HEK293 (cell line): ENCODE measurements around the gene RBMS3.

Experiments
- CTCF ChIA-PET: fragments of 350-600 bp; formaldehyde crosslinking; extraction: SDS; loops from one replicate; lab custom pipeline; 2021; ENCODE audit warnings: antibody characterized with exemption; lab: Yijun Ruan, JAX
- POLR2A ChIA-PET: fragments of 300-600 bp; formaldehyde crosslinking; extraction: SDS; loops from one replicate; lab custom pipeline; 2020; ENCODE audit warnings: antibody characterized with exemption, inconsistent platforms; lab: Yijun Ruan, JAX
- H3K27ac ChIP-seq: fragments of 200-500 bp; sonication (Bioruptor generic); 2 replicates; pipeline ENCODE4 v1.5.1; 2014; ENCODE audit warnings: low read depth, low read length, control low read depth, inconsistent platforms; ENCODE audit errors: extremely low read depth
- H3K36me3 ChIP-seq, 2 experiments: fragments of 200-500 bp in 1 of 2; sonication (Bioruptor generic) in 1 of 2; 1 replicate in 1 of 2; 2 replicates in 1 of 2; pipeline ENCODE4 v1.5.1; 2014 to 2017; ENCODE audit warnings: inconsistent platforms in 2 of 2, low read length in 2 of 2; ENCODE audit not compliant: control insufficient read depth in 2 of 2, insufficient read depth in 1 of 2
- H3K4me1 ChIP-seq: fragments of 200-500 bp; sonication (Bioruptor generic); 2 replicates; pipeline ENCODE4 v1.5.1; 2014; ENCODE audit warnings: mild to moderate bottlenecking, low read length, inconsistent platforms; ENCODE audit not compliant: control insufficient read depth, insufficient read depth
- H3K4me3 ChIP-seq: 2 replicates; pipeline ENCODE4 v1.5.1; 2011; ENCODE audit warnings: low read depth, mild to moderate bottlenecking, control low read depth, low read length, moderate library complexity
- H3K9me3 ChIP-seq: fragments of 200-500 bp; sonication (Bioruptor generic); 2 replicates; pipeline ENCODE4 v1.5.1; 2014; ENCODE audit warnings: low read depth, low read length, inconsistent platforms; ENCODE audit not compliant: control insufficient read depth, insufficient read depth
- EGR2 ChIP-seq: fragments of 450-650 bp; formaldehyde crosslinking; IDR thresholded peaks from 2 replicates; pipeline ENCODE4 v1.5.1; 2016; ENCODE audit warnings: low read depth, missing biosample characterization, missing genetic modification characterization
- GLIS1 ChIP-seq: fragments of 450-650 bp; formaldehyde crosslinking; IDR thresholded peaks from 2 replicates; pipeline ENCODE4 v1.5.1; 2016; ENCODE audit warnings: missing biosample characterization, missing genetic modification characterization
- HOXC10 ChIP-seq: sonication (generic); formaldehyde crosslinking; IDR thresholded peaks from 2 replicates; pipeline ENCODE4 v1.8.1; 2023; ENCODE audit warnings: mild to moderate bottlenecking, missing genetic modification reagents
- ZNF132 ChIP-seq: fragments of 450-650 bp; formaldehyde crosslinking; IDR thresholded peaks from 2 replicates; pipeline ENCODE4 v1.5.1; 2017; ENCODE audit warnings: missing biosample characterization, missing genetic modification characterization, borderline replicate concordance
- ZNF169 ChIP-seq: fragments of 450-650 bp; formaldehyde crosslinking; IDR thresholded peaks from 2 replicates; pipeline ENCODE4 v1.5.1; 2016; ENCODE audit warnings: missing biosample characterization, missing genetic modification characterization
- ZNF184 ChIP-seq: fragments of 450-650 bp; IDR thresholded peaks from 2 replicates; pipeline ENCODE4 v1.5.1; 2018; ENCODE audit warnings: missing biosample characterization, mild to moderate bottlenecking, missing genetic modification characterization
- ZNF324 ChIP-seq: fragments of 450-650 bp; formaldehyde crosslinking; IDR thresholded peaks from 2 replicates; pipeline ENCODE4 v1.5.1; 2016; ENCODE audit warnings: missing biosample characterization, missing genetic modification characterization
- ZNF514 ChIP-seq: fragments of 450-650 bp; formaldehyde crosslinking; IDR thresholded peaks from 2 replicates; pipeline ENCODE4 v1.5.1; 2016; ENCODE audit warnings: missing biosample characterization, missing genetic modification characterization
- ZNF549 ChIP-seq: fragments of 450-650 bp; IDR thresholded peaks from 2 replicates; pipeline ENCODE4 v1.5.1; 2018; ENCODE audit warnings: missing biosample characterization, missing genetic modification characterization, mild to moderate bottlenecking, inconsistent platforms, moderate library complexity
- ZNF626 ChIP-seq: fragments of 450-650 bp; sonication (Bioruptor Pico); formaldehyde crosslinking; IDR thresholded peaks from 2 replicates; pipeline ENCODE4 v1.5.1; 2018; ENCODE audit warnings: missing biosample characterization, missing genetic modification characterization, inconsistent platforms
- ZNF777 ChIP-seq: fragments of 450-650 bp; formaldehyde crosslinking; IDR thresholded peaks from 2 replicates; pipeline ENCODE4 v1.5.1; 2017; ENCODE audit warnings: missing biosample characterization, missing genetic modification characterization, borderline replicate concordance
- ZNF792 ChIP-seq: fragments of 450-650 bp; formaldehyde crosslinking; IDR thresholded peaks from 2 replicates; pipeline ENCODE4 v1.5.1; 2016; ENCODE audit warnings: missing biosample characterization, missing genetic modification characterization
- ZSCAN16 ChIP-seq: fragments of 450-650 bp; formaldehyde crosslinking; IDR thresholded peaks from 2 replicates; pipeline ENCODE4 v1.5.1; 2016; ENCODE audit warnings: missing biosample characterization, missing genetic modification characterization
- ZSCAN23 ChIP-seq: fragments of 450-650 bp; formaldehyde crosslinking; IDR thresholded peaks from 2 replicates; pipeline ENCODE4 v1.5.1; 2016; ENCODE audit warnings: missing biosample characterization, missing genetic modification characterization
- TF ChIP-seq, protein P1 (sequence below): fragments of 450-650 bp; formaldehyde crosslinking; IDR thresholded peaks from 2 replicates; pipeline ENCODE4 v1.5.0; 2017; ENCODE audit warnings: missing biosample characterization, missing genetic modification characterization, borderline replicate concordance
- TF ChIP-seq, protein P2 (sequence below): fragments of 450-650 bp; formaldehyde crosslinking; IDR thresholded peaks from 2 replicates; pipeline ENCODE4 v1.5.1; 2016; ENCODE audit warnings: missing biosample characterization, missing genetic modification characterization, borderline replicate concordance
- TF ChIP-seq, protein P3 (sequence below): fragments of 450-650 bp; formaldehyde crosslinking; IDR thresholded peaks from 2 replicates; pipeline ENCODE4 v1.5.1; 2017; ENCODE audit warnings: missing biosample characterization, missing genetic modification characterization
- TF ChIP-seq, protein P4 (sequence below): fragments of 450-650 bp; formaldehyde crosslinking; IDR thresholded peaks from 2 replicates; pipeline ENCODE4 v1.5.1; 2017; ENCODE audit warnings: missing biosample characterization, missing genetic modification characterization

The RBMS3 gene

DNA sequence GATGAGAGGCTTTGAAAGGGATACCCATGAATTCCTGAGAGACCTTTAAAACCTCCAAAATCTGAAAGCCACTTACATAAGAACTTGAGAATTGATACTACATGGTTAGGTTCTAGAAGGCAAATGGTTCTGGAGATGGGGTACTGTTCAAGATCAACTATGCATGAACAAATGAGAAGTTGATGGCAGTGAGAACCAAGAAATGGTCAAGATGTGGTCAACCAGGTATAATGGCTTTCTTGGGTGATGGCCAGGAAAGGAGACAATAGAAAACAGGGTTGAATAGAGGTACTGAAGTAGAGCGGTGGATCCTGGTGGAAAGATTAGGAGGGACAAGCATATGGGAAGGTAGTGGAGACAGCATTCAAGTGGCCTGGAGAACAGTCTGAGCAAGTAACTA, 200.4 kb downstream of the RBMS3 start:
- H3K4me1 ChIP-seq = no peaks in the 10 kb centered on the region
- TF ChIP-seq, protein P1, sequence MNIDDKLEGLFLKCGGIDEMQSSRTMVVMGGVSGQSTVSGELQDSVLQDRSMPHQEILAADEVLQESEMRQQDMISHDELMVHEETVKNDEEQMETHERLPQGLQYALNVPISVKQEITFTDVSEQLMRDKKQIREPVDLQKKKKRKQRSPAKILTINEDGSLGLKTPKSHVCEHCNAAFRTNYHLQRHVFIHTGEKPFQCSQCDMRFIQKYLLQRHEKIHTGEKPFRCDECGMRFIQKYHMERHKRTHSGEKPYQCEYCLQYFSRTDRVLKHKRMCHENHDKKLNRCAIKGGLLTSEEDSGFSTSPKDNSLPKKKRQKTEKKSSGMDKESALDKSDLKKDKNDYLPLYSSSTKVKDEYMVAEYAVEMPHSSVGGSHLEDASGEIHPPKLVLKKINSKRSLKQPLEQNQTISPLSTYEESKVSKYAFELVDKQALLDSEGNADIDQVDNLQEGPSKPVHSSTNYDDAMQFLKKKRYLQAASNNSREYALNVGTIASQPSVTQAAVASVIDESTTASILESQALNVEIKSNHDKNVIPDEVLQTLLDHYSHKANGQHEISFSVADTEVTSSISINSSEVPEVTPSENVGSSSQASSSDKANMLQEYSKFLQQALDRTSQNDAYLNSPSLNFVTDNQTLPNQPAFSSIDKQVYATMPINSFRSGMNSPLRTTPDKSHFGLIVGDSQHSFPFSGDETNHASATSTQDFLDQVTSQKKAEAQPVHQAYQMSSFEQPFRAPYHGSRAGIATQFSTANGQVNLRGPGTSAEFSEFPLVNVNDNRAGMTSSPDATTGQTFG (tag by site-specific recombination) = no peak
- TF ChIP-seq ZNF169 (tag by site-specific recombination) (no peak), ZNF514 (tag by site-specific recombination) (no peak), HOXC10 (CRISPR knock-in tag) (no peak), ZNF132 (tag by site-specific recombination) (no peak), ZNF626 (tag by site-specific recombination) (no peak), ZNF549 (tag by site-specific recombination) (no peak), ZNF792 (tag by site-specific recombination) (no peak), ZNF324 (no peak), EGR2 (tag by site-specific recombination) (no peak), ZSCAN23 (tag by site-specific recombination) (no peak), ZSCAN16 (tag by site-specific recombination) (no peak), ZNF777 (tag by site-specific recombination) (no peak), GLIS1 (no peak), ZNF184 (no peak)
- TF ChIP-seq, protein P2, sequence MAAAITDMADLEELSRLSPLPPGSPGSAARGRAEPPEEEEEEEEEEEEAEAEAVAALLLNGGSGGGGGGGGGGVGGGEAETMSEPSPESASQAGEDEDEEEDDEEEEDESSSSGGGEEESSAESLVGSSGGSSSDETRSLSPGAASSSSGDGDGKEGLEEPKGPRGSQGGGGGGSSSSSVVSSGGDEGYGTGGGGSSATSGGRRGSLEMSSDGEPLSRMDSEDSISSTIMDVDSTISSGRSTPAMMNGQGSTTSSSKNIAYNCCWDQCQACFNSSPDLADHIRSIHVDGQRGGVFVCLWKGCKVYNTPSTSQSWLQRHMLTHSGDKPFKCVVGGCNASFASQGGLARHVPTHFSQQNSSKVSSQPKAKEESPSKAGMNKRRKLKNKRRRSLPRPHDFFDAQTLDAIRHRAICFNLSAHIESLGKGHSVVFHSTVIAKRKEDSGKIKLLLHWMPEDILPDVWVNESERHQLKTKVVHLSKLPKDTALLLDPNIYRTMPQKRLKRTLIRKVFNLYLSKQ (tag by site-specific recombination) = no peak
- TF ChIP-seq, protein P3, sequence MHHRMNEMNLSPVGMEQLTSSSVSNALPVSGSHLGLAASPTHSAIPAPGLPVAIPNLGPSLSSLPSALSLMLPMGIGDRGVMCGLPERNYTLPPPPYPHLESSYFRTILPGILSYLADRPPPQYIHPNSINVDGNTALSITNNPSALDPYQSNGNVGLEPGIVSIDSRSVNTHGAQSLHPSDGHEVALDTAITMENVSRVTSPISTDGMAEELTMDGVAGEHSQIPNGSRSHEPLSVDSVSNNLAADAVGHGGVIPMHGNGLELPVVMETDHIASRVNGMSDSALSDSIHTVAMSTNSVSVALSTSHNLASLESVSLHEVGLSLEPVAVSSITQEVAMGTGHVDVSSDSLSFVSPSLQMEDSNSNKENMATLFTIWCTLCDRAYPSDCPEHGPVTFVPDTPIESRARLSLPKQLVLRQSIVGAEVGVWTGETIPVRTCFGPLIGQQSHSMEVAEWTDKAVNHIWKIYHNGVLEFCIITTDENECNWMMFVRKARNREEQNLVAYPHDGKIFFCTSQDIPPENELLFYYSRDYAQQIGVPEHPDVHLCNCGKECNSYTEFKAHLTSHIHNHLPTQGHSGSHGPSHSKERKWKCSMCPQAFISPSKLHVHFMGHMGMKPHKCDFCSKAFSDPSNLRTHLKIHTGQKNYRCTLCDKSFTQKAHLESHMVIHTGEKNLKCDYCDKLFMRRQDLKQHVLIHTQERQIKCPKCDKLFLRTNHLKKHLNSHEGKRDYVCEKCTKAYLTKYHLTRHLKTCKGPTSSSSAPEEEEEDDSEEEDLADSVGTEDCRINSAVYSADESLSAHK (tag by site-specific recombination) = no peak
- TF ChIP-seq, protein P4, sequence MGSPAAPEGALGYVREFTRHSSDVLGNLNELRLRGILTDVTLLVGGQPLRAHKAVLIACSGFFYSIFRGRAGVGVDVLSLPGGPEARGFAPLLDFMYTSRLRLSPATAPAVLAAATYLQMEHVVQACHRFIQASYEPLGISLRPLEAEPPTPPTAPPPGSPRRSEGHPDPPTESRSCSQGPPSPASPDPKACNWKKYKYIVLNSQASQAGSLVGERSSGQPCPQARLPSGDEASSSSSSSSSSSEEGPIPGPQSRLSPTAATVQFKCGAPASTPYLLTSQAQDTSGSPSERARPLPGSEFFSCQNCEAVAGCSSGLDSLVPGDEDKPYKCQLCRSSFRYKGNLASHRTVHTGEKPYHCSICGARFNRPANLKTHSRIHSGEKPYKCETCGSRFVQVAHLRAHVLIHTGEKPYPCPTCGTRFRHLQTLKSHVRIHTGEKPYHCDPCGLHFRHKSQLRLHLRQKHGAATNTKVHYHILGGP (tag by site-specific recombination) = no peak
- TF ChIP-seq, all 188 proteins: peak for 0
- ChIA-PET CTCF (no interaction called here), POLR2A (no interaction called here)
- Histone ChIP-seq H3K4me3 (no peak overlapping the region), H3K36me3 (no peaks in the 10 kb centered on the region), H3K9me3 (no peaks in the 10 kb centered on the region), H3K27ac (no peak overlapping the region)
